Activated CD8-positive, alpha-beta memory T cell treated with anti-CD3 and anti-CD28 coated beads for 4 hours (primary cell): Measurements from ENCODE around the gene PRR16.
"Not testable (repeated sequence)": the region's sequence is repeated elsewhere in the genome, so short reads cannot be mapped to it uniquely, and the experiment has no call there.

Source experiments
- DNase-seq, 2 donors: peaks; one replicate each; pipeline ENCODE4 v3.0.0-alpha.2; 2020; ENCODE audit warnings: low read depth in 2 of 2

The PRR16 gene

DNA sequence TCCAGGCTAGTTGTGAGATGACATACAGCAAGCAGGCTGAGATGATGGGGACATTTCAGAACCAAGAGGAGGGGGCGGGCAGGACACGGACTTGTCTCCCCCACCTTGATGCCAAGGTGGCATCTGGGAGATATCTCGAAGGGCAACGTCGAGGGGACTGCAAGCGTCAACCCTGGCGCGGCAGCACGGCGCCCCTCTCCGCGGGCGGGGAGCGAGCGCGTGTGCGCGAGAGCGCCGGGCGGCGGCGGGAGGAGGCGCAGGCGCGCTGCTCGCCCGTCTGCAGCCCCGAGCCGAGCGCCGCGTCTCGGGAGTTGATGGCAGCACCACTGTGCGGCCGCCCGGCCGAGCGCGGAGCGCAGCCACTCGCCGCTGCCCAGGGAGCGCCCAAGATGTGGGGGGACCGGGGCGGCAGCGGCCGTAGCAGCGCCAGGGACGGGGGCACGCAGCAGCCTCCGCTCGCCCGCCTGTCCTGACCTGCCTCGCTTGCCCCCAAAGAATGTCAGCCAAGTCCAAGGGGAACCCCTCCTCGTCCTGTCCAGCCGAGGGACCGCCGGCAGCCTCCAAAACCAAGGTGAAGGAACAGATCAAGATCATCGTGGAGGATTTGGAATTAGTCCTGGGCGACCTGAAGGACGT lies at the start of gene PRR16:
Gene PRR16, plus strand, starts transcription at position 310 of the 636 bp plus-strand sequence.
- DNase-seq: no peak

- no peak for DNase-seq
Observed at GRCh38 chr5:120415985-120416384, 48.1 kb upstream of the PRR16 start.

- DNase-seq: no peak
Observed at GRCh38 chr5:120419127-120419526, 45.0 kb upstream of the PRR16 start.

GRCh38 chr5:120426633-120427275 lies 37.3 kb upstream of the PRR16 start:
- DNase-seq: not testable (repeated sequence)

GRCh38 chr5:120430572-120430971 lies 33.5 kb upstream of the PRR16 start:
- no peak for DNase-seq

DNA sequence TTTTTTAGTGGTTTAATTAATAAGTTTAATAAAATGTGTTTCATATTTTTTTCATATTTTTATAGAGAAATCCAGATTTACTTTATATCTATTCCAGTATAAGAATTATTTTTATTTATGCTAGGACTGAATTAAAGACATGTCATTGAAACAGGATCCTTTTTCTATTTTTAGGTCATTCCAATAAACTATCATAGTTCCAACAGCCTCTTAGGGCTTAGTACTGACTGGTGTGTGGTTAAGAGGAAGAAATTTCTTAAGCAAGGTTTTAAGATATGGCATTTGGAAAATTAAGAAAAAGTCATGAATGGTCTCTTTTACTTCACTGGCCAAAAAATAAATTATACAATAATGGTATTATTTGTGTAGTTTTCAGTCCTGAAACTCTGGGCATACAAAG lies 31.2 kb upstream of the PRR16 start:
- DNase-seq: no peak

DNA sequence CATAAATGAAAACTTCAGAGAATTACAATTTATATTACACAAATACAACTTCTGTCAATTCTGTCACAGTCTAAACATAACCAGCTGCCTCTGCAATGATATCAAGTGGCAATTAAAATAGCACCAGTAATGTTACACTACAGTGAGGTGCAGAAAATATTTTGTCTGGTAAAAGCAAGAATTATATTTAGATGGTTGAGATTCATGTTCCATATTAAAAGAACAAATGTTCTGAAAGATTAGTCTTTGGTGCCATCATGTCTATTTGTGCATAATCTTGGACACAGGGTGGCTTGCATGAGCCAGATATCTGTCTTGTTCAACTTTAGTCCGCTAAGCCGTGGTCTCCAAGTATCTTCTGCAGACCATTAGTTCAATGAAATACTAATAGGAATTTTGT lies 29.0 kb upstream of the PRR16 start:
- DNase-seq: no peak

DNA sequence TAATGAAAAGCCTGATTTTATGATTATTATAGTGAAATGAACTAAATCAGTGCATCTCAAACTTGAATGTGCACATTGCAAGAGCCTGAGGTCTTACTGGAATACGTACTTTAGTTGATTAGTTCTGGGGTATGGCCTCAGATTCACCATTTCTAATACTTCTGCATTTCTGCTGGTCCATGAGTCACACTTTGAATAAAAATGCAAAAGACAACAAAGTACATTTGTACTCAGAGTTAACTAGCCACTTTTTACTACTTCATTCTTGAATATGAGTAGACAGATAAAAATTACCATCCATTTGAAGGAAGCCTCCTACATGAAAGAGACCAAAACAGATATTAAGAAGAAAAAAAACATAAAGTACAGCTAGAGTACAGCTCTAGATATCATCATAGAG lies 27.1 kb upstream of the PRR16 start:
- no peak for DNase-seq

GRCh38 chr5:120442694-120443093 lies 21.4 kb upstream of the PRR16 start:
- no peak for DNase-seq

- no peak for DNase-seq
Observed at GRCh38 chr5:120443607-120444006, 20.5 kb upstream of the PRR16 start.

- DNase-seq: no peak
Observed at GRCh38 chr5:120446068-120446492, 18.0 kb upstream of the PRR16 start.

- DNase-seq: no peak
Observed at GRCh38 chr5:120446901-120447300, 17.2 kb upstream of the PRR16 start.

DNA sequence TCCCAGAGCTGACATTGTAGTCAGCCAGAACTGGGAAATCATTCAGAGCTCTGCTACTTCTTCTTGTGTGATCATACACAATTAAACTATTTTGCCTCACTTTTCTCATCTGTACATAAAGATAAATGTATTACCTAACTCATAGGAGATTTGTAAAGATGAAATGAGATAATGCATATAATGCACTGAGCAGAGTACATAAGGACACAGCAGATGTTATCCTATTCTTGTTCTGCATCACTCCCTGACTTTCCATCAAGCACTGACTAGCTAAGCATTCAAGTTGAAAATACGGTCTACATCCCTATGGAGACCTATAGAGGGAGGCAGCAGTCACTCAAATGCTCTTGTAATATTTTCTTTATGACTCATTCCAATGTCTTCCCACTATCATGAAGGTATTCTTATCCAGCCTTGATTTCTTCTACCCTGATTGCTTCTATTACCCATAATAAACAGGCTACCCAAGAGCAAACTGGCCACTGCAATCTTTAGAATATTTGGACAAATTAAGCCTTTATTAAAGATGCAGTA lies 16.3 kb upstream of the PRR16 start:
- no peak for DNase-seq

GRCh38 chr5:120449501-120449900 lies 14.6 kb upstream of the PRR16 start:
- DNase-seq: no peak

GRCh38 chr5:120450910-120451309 lies 13.2 kb upstream of the PRR16 start:
- no peak for DNase-seq

DNA sequence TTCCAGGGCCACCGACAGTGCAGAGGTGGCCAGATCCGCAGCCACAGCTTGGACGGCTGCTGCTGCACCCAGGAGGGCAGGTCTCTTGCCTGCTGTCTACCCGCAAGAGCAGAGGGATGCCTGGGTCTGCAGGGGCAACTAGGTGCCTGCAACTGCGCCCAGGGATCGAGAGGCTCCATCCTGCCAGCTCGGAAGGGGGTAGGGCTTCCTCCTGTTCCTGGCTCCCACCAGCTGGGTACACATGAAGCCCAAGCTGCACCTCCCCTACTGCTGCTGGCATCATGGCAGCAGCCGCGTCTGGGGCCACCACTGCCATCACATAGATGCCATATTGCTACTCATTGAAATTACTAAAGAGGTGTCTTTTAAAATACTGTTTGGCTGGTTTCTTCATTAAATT lies 12.7 kb upstream of the PRR16 start:
- no peak for DNase-seq

GRCh38 chr5:120452471-120452870 lies 11.6 kb upstream of the PRR16 start:
- DNase-seq: no peak

DNA sequence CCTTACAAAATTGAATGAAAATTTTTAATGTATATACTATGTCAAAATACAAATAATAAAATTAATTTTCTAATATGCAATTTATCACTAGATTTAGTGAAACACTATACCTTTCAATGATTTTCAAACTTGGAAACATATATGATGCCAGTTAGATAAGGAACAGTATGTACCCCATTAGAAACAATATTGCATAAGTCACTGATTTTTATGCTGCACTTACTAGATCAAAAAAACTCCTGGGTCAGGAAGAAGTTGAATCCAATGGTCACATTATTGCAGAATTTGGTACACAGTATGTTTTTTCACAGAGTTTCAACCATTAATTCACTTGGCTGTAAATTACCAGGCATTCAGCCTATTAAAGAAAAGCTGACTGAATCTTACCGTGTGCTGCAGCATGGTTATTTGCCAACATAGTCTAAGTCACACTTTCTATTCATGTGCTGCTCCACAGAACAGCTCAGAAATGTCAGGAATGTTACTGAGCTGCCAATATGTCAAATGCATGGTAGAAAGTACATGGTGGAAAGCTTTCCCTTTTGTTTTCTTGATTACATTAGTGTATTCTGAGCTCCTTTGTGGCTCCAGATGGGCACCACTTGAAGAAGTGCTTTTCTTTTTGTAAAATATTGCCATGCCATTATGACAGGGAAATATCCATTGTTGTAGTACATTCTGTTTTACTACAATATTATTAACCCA lies 9.9 kb upstream of the PRR16 start:
- DNase-seq: no peak

DNA sequence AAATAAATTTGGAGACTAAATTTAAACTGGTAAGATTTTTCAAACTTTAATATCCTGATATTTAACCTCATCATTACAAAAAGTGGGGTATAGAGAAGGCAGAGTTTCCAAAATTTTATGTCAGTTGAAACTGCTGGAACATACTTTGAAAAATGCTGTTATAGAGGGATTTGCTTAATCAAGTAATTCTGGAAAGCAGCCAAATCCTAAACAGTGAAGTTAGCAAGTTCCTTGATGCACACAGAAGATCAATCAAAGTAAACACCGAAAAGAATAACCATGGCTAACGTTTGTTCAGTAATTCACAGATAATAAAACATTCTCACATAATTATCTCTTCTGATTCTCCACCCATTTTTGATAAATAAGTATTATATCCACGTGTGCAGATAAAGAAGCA lies 8.1 kb upstream of the PRR16 start:
- no peak for DNase-seq

- peak in 1 of 2 donors; percentile 8 for DNase-seq
Observed at GRCh38 chr5:120457839-120458507, 6.1 kb upstream of the PRR16 start.

- not testable (repeated sequence) for DNase-seq
Observed at GRCh38 chr5:120458508-120458847, 5.6 kb upstream of the PRR16 start.

- no peak for DNase-seq
Observed at GRCh38 chr5:120461251-120461650, 2.8 kb upstream of the PRR16 start.
